OCI-LY1 (cell line): ENCODE data around the gene GRPEL1.

Source experiments
- H2AFZ ChIP-seq: fragments of 200-600 bp; sonication (generic), shearing (Covaris generic); 2 replicates; pipeline ENCODE4 v1.6.0; 2014; ENCODE audit warnings: antibody characterized with exemption, mild to moderate bottlenecking, low read length
- H3F3A ChIP-seq: fragments of 200-600 bp; sonication (generic), shearing (Covaris generic); 2 replicates; pipeline ENCODE4 v1.6.0; 2014; ENCODE audit warnings: mild to moderate bottlenecking, antibody characterized with exemption, low read length, moderate library complexity; ENCODE audit not compliant: insufficient read depth
- H3K27ac ChIP-seq: fragments of 200-600 bp; sonication (generic); 2 replicates; pipeline ENCODE4 v1.5.1; 2014; ENCODE audit warnings: low read length, mixed run types, mild to moderate bottlenecking, low read depth; ENCODE audit not compliant: poor library complexity, severe bottlenecking
- H3K27me3 ChIP-seq: fragments of 200-600 bp; sonication (generic); 2 replicates; pipeline ENCODE4 v1.6.0; 2014; ENCODE audit warnings: antibody characterized with exemption, mild to moderate bottlenecking, low read length, moderate library complexity; ENCODE audit not compliant: insufficient read depth
- H3K36me3 ChIP-seq: fragments of 200-600 bp; sonication (generic); 2 replicates; pipeline ENCODE4 v1.6.1; 2014; ENCODE audit warnings: mild to moderate bottlenecking, antibody characterized with exemption, low read length, moderate library complexity, mixed read lengths; ENCODE audit not compliant: insufficient read depth
- H3K4me1 ChIP-seq: fragments of 200-600 bp; sonication (generic); 2 replicates; pipeline ENCODE4 v1.5.1; 2014; ENCODE audit warnings: mild to moderate bottlenecking, low read length, moderate library complexity; ENCODE audit not compliant: insufficient read depth, severe bottlenecking
- H3K4me2 ChIP-seq: fragments of 200-600 bp; sonication (generic), shearing (Covaris generic); 2 replicates; pipeline ENCODE4 v1.6.1; 2014; ENCODE audit warnings: low read length
- H3K4me3 ChIP-seq: fragments of 200-600 bp; sonication (generic); 2 replicates; pipeline ENCODE4 v1.5.1; 2014; ENCODE audit warnings: low read length, low read depth, mild to moderate bottlenecking, mixed read lengths; ENCODE audit not compliant: poor library complexity, severe bottlenecking
- H3K79me2 ChIP-seq: fragments of 200-600 bp; shearing (Covaris generic); 2 replicates; pipeline ENCODE4 v1.6.1; 2016; ENCODE audit warnings: mixed run types, low read length, mixed read lengths; ENCODE audit not compliant: insufficient read depth
- H3K9ac ChIP-seq: fragments of 200-600 bp; sonication (generic), shearing (Covaris generic); 2 replicates; pipeline ENCODE4 v1.6.1; 2014; ENCODE audit warnings: mild to moderate bottlenecking, low read length, mixed read lengths
- H3K9me2 ChIP-seq: fragments of 200-600 bp; sonication (generic), shearing (Covaris generic); 2 replicates; pipeline ENCODE4 v1.6.1; 2014; ENCODE audit warnings: low read depth, mild to moderate bottlenecking, low read length, mixed read lengths
- H3K9me3 ChIP-seq: fragments of 200-600 bp; shearing (Covaris generic); 2 replicates; pipeline ENCODE4 v1.6.1; 2014; ENCODE audit warnings: low read length, mixed read lengths
- H4K20me1 ChIP-seq: fragments of 200-600 bp; sonication (generic), shearing (Covaris generic); 2 replicates; pipeline ENCODE4 v1.6.0; 2016; ENCODE audit warnings: mild to moderate bottlenecking, low read length; ENCODE audit not compliant: insufficient read depth
- CTCF ChIP-seq: fragments of 200-600 bp; sonication (generic), shearing (Covaris generic); IDR thresholded peaks from 2 replicates; pipeline ENCODE4 v1.5.1; 2017; ENCODE audit warnings: mild to moderate bottlenecking, antibody characterized with exemption, low read length, moderate library complexity, mixed read lengths
- EZH2 ChIP-seq: fragments of 200-600 bp; sonication (generic), shearing (Covaris generic); IDR thresholded peaks from 2 replicates; pipeline ENCODE4 v1.8.0; 2017; ENCODE audit warnings: borderline replicate concordance, mixed run types, mild to moderate bottlenecking, antibody characterized with exemption, low read length, moderate library complexity, mixed read lengths

GRPEL1 gene

GRCh38 chr4:7021355-7021754 lies 46.5 kb downstream of the GRPEL1 start:
- no peak overlapping the region for H3K4me2 ChIP-seq
- H3K27ac ChIP-seq, result no peak overlapping the region
- no peaks in the 10 kb centered on the region for H3K27me3 ChIP-seq
- H3K4me3 ChIP-seq, result no peak overlapping the region
- no peaks in the 10 kb centered on the region for H3K4me1 ChIP-seq
- H4K20me1 ChIP-seq, result no peaks in the 10 kb centered on the region
- TF ChIP-seq CTCF (no peak), EZH2 (no peak)
- no peak overlapping the region for H3K9ac ChIP-seq
- H3K36me3 ChIP-seq, result no peaks in the 10 kb centered on the region
- H2AFZ ChIP-seq, result no peak overlapping the region
- no peaks in the 10 kb centered on the region for H3K79me2 ChIP-seq
- H3K9me2 ChIP-seq, result no peaks in the 10 kb centered on the region
- no peaks in the 10 kb centered on the region for H3F3A ChIP-seq
- no peaks in the 10 kb centered on the region for H3K9me3 ChIP-seq

- no peak for TF ChIP-seq EZH2
- no peak for TF ChIP-seq CTCF
- no peaks in the 10 kb centered on the region for H3K4me1 ChIP-seq
- H3K27me3 ChIP-seq, result no peaks in the 10 kb centered on the region
- no peaks in the 10 kb centered on the region for H3K9me3 ChIP-seq
- H3K79me2 ChIP-seq, result no peaks in the 10 kb centered on the region
- no peak overlapping the region for H3K4me3 ChIP-seq
- no peaks in the 10 kb centered on the region for H4K20me1 ChIP-seq
- no peak overlapping the region for H3K27ac ChIP-seq
- no peak overlapping the region for H3K4me2 ChIP-seq
- H3K9me2 ChIP-seq, result no peaks in the 10 kb centered on the region
- no peaks in the 10 kb centered on the region for H3F3A ChIP-seq
- peaks cover 4% of the 10 kb centered on the region for H3K36me3 ChIP-seq
- H3K9ac ChIP-seq, result no peak overlapping the region
- H2AFZ ChIP-seq, result no peak overlapping the region
These were observed 47.0 kb downstream of the GRPEL1 start for GRCh38 chr4:7020856-7021255.

- no peak for TF ChIP-seq EZH2
- TF ChIP-seq CTCF, result no peak
- Histone ChIP-seq H2AFZ (no peak overlapping the region), H3K9ac (no peak overlapping the region), H3K9me2 (no peaks in the 10 kb centered on the region), H3K4me2 (no peak overlapping the region), H3F3A (no peaks in the 10 kb centered on the region), H3K9me3 (no peaks in the 10 kb centered on the region), H4K20me1 (no peaks in the 10 kb centered on the region), H3K4me3 (no peak overlapping the region), H3K27ac (no peak overlapping the region), H3K27me3 (no peaks in the 10 kb centered on the region), H3K79me2 (no peaks in the 10 kb centered on the region), H3K4me1 (no peaks in the 10 kb centered on the region), H3K36me3 (peaks cover 7% of the 10 kb centered on the region)
These were observed 47.6 kb downstream of the GRPEL1 start for GRCh38 chr4:7020290-7020689.
